Psoas muscle (tissue), 8 donors: Measurements from ENCODE around the gene AGAP2. TPM values are rescaled to one million over a fixed set of nuclear protein-coding genes. Genes with fewer than 3 reads are reported as not detected.

Experiments used
- ATAC-seq, 4 donors: fragments of 200-7000 bp; cut with Tn5 transposase; one replicate each; pipeline ENCODE4 v1.9.1; 2020; ENCODE audit warnings: moderate library complexity in 3 of 4, mild to moderate bottlenecking in 2 of 4
- DNase-seq, 2 donors: peaks; one replicate each; pipeline ENCODE4 v3.0.0-alpha.2; 2020
- H3K27ac ChIP-seq: fragments of 200-600 bp; one replicate; pipeline ENCODE4 v1.8.0; 2022
- H3K27me3 ChIP-seq, 3 donors: fragments of 200-600 bp in 1 of 3; one replicate each; pipeline versions ENCODE4 v1.6.1 to v1.8.0; 2013 to 2022; ENCODE audit warnings: low read length in 2 of 3, mild to moderate bottlenecking in 2 of 3, moderate library complexity in 1 of 3; ENCODE audit not compliant: insufficient read depth in 3 of 3
- H3K36me3 ChIP-seq, 2 donors: fragments of 200-600 bp in 1 of 2; one replicate each; pipeline versions ENCODE4 v1.6.1 to v1.8.0; 2013 to 2022; ENCODE audit warnings: low read depth in 1 of 2, mild to moderate bottlenecking in 1 of 2, moderate library complexity in 1 of 2; ENCODE audit not compliant: insufficient read depth in 1 of 2
- H3K4me1 ChIP-seq: fragments of 200-600 bp; one replicate; pipeline ENCODE4 v1.8.0; 2022
- H3K4me3 ChIP-seq: fragments of 200-600 bp; one replicate; pipeline ENCODE4 v1.8.0; 2022; ENCODE audit warnings: mild to moderate bottlenecking
- H3K9me3 ChIP-seq: fragments of 200-600 bp; one replicate; pipeline ENCODE4 v1.8.0; 2022
- CTCF ChIP-seq: fragments of 200-600 bp; IDR thresholded peaks from one replicate; pipeline ENCODE4 v1.8.0; 2022; ENCODE audit warnings: antibody characterized with exemption
- WGBS, 3 donors: extraction: QIAGEN DNeasy Blood & Tissue Kit; methylation state at CpG; one replicate each; pipeline versions ENCODE4 v1.1.6 to v1.1.7; 2013; 5-methylcytosine and 5-hydroxymethylcytosine counted together
- intact Hi-C, 2 donors: fragments of 100-400 bp; cut with DNase I; formaldehyde crosslinking; loops; one replicate each; pipeline versions ENCODE4 v1.11.0 to v1.14.2; 2022
- polyA plus RNA-seq, 3 donors: library from polyadenylated mRNA; stranded (reverse); fragments of 200-250 nt; gene quantifications; one replicate each; pipeline ENCODE4 v1.2.3, GENCODE V29; 2013
- total RNA-seq, 4 donors: library from RNA; stranded (reverse); fragmentation: NEBNext Ultra II Directional in 2 of 4; extraction: Animal tissue kit (Norgen Biotek cat#: 25700) in 2 of 4; gene quantifications; one replicate each; pipeline versions ENCODE4 v1.2.1 to v1.2.4, GENCODE V29; 2021 to 2023
- donor health status: healthy with polysubstance abuse.
- donor health status: DM: no; HTN: no; CAD: no; lungs with moderate emphysema.
- donor health status: Bipolar disorder and iron deficiency.
- donor health status: healthy.
- donor health status: DM: yes; HTN: yes; CAD: no.
- donor health status: DM: no; HTN: no; CAD: no.
- donor health status: DM: no; HTN: no; CAD: no.
- donor health status: DM: yes; HTN: yes; CAD: no.

AGAP2 gene
- total and polyA plus RNA-seq, 7 donors: 2.5 to 9.6 (median 3.9) TPM

GRCh38 chr12:57726884-57727757 is 11.4 kb downstream of the AGAP2 start:
- 13 to 15% (median 15%) methylated on average over 63 to 76 of the region's 76 CpGs for WGBS, 3 donors
- H3K27ac ChIP-seq: peak overlapping the region; percentile 53
- H3K4me1 ChIP-seq: peaks cover 6% of the 10 kb centered on the region
- peak overlapping the region; percentile 65 for H3K4me3 ChIP-seq
- DNase-seq (peak; percentile 53 to 82), ATAC-seq (peak; percentile 36 to 63 (median 52))
- no peaks in the 10 kb centered on the region for H3K9me3 ChIP-seq
- H3K36me3 ChIP-seq: no peaks in the 10 kb centered on the region
- intact Hi-C loops: no loop called here
- TF ChIP-seq CTCF: no peak
- peaks cover 0 to 42% (median 17%) of the 10 kb centered on the region in 3 donors for H3K27me3 ChIP-seq

DNA sequence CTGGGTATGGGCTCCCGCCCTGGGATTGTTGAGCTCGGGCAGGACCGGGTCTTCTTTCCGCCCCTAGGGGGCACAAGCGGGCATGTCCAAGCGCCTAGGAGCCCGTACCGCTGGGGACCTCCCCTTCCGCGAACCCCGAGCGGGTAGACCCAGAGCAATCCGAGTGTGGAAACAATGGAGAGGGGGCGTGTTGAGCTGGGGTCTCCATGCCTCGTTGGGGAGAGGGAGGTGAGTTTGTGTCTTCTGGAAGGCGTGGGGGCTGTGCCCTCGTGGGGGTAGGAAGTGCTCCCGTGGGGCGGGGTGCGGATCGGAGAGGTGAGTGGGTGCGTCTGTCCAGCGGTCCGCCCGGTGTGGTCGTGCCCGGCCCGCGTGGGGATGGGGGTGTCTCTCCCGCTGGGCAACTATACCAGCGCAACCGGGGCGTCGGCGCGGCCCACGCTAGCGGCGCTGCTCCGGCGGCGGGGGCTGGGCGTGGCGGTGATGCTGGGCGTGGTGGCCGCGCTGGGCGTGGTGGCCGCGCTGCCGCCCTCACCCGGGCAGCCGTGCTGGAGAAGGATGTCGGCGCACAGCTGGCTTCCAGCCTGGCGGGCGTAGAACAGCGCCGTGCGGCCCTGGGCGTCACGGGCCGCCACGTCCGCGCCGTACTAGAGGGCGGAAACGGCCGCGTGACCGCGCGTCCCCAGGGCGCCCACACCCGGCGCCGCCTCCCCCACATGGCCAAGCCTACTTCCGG is 12.2 kb downstream of the AGAP2 start:
- intact Hi-C loops: no loop called here
- TF ChIP-seq CTCF: peak; percentile 52
- H3K27me3 ChIP-seq: peaks cover 0 to 41% (median 17%) of the 10 kb centered on the region in 3 donors
- H3K36me3 ChIP-seq: peaks cover 0 to 6% of the 10 kb centered on the region in 2 donors
- peak overlapping the region; percentile 53 for H3K27ac ChIP-seq
- DNase-seq (peak; percentile 81 to 85), ATAC-seq (peak; percentile 64 to 80 (median 74))
- no peaks in the 10 kb centered on the region for H3K9me3 ChIP-seq
- WGBS, 3 donors: 4 to 10% (median 7%) methylated on average over 46 to 79 of the region's 79 CpGs
- H3K4me1 ChIP-seq: peaks cover 6% of the 10 kb centered on the region
- H3K4me3 ChIP-seq: peak overlapping the region; percentile 65

DNA sequence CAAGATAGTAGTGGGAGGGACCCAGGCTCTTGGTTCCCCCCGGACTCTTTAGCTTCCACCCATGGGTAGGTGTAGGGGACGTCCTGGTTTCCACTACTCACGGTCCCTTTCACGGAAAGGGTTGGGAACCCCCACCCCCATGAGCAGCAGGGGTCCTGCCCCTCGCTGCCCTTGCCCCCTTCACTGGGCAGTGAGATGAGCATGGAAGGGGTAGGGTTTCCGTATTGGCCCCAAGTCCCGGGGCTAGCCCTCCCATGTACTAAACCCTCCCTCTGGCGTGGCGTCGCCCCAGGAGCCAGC is 12.7 kb downstream of the AGAP2 start:
- WGBS, 3 donors: 10 to 18% (median 14%) methylated on average over 10 of the region's 10 CpGs
- DNase-seq (no peak), ATAC-seq (no peak)
- no peak overlapping the region for H3K27ac ChIP-seq
- no peaks in the 10 kb centered on the region for H3K9me3 ChIP-seq
- H3K4me3 ChIP-seq: peak overlapping the region; percentile 65
- peaks cover 0 to 10% of the 10 kb centered on the region in 2 donors for H3K36me3 ChIP-seq
- intact Hi-C loops: no loop called here
- TF ChIP-seq CTCF: no peak
- H3K4me1 ChIP-seq: peaks cover 6% of the 10 kb centered on the region
- peaks cover 0 to 39% (median 17%) of the 10 kb centered on the region in 3 donors for H3K27me3 ChIP-seq

DNA sequence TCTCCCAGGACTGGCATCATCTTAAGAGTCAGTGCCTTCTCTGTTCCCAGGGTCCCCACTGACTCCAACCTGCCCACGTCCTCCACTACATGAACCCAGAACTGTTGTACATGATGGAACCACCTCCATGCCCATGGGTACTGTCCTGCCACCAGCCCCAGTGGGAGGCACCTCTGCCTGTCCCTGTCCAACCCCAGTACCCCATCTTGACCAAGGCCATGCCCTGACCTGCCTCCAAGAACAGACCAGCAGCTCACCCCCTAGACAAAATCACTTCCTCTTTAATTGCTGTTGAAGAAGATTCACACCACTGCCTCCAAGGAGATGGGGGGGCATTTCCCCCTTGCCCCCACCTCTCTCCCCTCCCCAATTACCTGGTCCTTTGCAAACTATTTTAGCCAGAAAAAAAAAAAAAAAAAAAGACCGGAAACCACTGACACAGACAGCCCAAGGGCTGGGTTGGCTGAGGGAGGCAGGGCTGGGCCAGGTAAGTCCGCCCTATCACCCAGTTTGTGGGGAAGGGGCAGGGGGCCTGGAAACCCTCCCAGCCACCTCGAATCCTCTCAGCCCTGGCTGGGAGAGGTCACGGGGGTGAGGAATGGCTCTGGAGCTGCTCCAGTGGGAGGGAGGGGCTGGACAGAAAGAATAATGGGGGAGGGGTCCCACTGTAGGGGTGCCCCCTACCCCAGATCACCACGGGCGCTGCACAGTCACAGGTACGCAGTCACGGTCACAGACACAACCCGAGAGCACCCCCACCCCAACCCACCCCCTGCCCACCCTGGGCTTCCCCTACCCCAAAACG is 13.4 kb downstream of the AGAP2 start:
- TF ChIP-seq CTCF: no peak
- DNase-seq (no peak), ATAC-seq (no peak)
- H3K27ac ChIP-seq: no peak overlapping the region
- H3K4me3 ChIP-seq: no peak overlapping the region
- H3K27me3 ChIP-seq: peaks cover 0 to 39% (median 15%) of the 10 kb centered on the region in 3 donors
- 42 to 57% (median 51%) methylated on average over 11 of the region's 11 CpGs for WGBS, 3 donors
- intact Hi-C loops: no loop called here
- H3K36me3 ChIP-seq: peaks cover 0 to 17% of the 10 kb centered on the region in 2 donors
- H3K9me3 ChIP-seq: no peaks in the 10 kb centered on the region
- H3K4me1 ChIP-seq: peaks cover 6% of the 10 kb centered on the region
